Daoy (cell line): Measurements from ENCODE around the gene PLK5. TPM values are rescaled to one million over a fixed set of nuclear protein-coding genes. Genes with fewer than 3 reads are reported as not detected.
A peak's percentile ranks its signal among the peaks of the same experiment; 100 is the strongest.
"Not testable (repeated sequence)": the region's sequence is repeated elsewhere in the genome, so short reads cannot be mapped to it uniquely, and the experiment has no call there.

ENCODE experiments used
- DNase-seq: peaks from one replicate; pipeline ENCODE4 v3.0.0-alpha.2; 2015; ENCODE audit warnings: low read depth
- total RNA-seq: library from RNA; depleted of rRNA; stranded (reverse); fragments of >200 nt; shearing (Covaris generic); gene quantifications from 2 replicates; pipeline ENCODE4 v1.2.3, GENCODE V29; 2014

PLK5 gene
- total RNA-seq, 1 experiment from 2014 or later: not detected

GRCh38 chr19:1491114-1491848 lies 32.6 kb upstream of the PLK5 start, which contains the start of gene REEP6:
REEP6 (plus strand) TSS chr19:1491181; CDS start chr19:1491270, 89 bp downstream.
- DNase-seq: no peak

GRCh38 chr19:1491849-1492170 lies 32.1 kb upstream of the PLK5 start:
- DNase-seq: no peak

GRCh38 chr19:1492474-1493006 lies 31.3 kb upstream of the PLK5 start:
- peak; percentile 51 for DNase-seq

GRCh38 chr19:1494115-1494815 lies 29.6 kb upstream of the PLK5 start:
- no peak for DNase-seq

GRCh38 chr19:1495051-1495798 lies 28.7 kb upstream of the PLK5 start:
- no peak for DNase-seq

- no peak for DNase-seq
These were observed 27.8 kb upstream of the PLK5 start for GRCh38 chr19:1495799-1496713.

- no peak for DNase-seq
These were observed 26.9 kb upstream of the PLK5 start for GRCh38 chr19:1496714-1497577.

GRCh38 chr19:1497578-1498235 lies 26.2 kb upstream of the PLK5 start:
- DNase-seq: no peak

GRCh38 chr19:1499231-1499630 lies 24.6 kb upstream of the PLK5 start:
- not testable (repeated sequence) for DNase-seq

- DNase-seq: no peak
These were observed 22.7 kb upstream of the PLK5 start for GRCh38 chr19:1501200-1501595.

- DNase-seq: no peak
These were observed 21.3 kb upstream of the PLK5 start for GRCh38 chr19:1502433-1503088.

- peak; percentile 55 for DNase-seq
These were observed 20.6 kb upstream of the PLK5 start for GRCh38 chr19:1503089-1503924.

- no peak for DNase-seq
These were observed 19.7 kb upstream of the PLK5 start for GRCh38 chr19:1503925-1504773.

- DNase-seq: no peak
These were observed 18.9 kb upstream of the PLK5 start for GRCh38 chr19:1505012-1505411.

GRCh38 chr19:1505991-1506881 lies 17.6 kb upstream of the PLK5 start:
- no peak for DNase-seq

- no peak for DNase-seq
These were observed 16.7 kb upstream of the PLK5 start for GRCh38 chr19:1507192-1507660.
